Kidney tubule cell (primary cell): Measurements from ENCODE around the gene SPOCK1.
A peak's percentile ranks its signal among the peaks of the same experiment; 100 is the strongest.

Experiments
- DNase-seq: peaks from one replicate; pipeline ENCODE4 v3.0.0-alpha.2; 2018; ENCODE audit warnings: low spot score

SPOCK1 gene

GRCh38 chr5:137105351-137106035 lies 393.6 kb downstream of the SPOCK1 start:
- DNase-seq, result no peak

- DNase-seq, result no peak
Observed at GRCh38 chr5:137101544-137101943, 397.6 kb downstream of the SPOCK1 start.

GRCh38 chr5:137099651-137100050 lies 399.5 kb downstream of the SPOCK1 start:
- no peak for DNase-seq

GRCh38 chr5:137098663-137099062 lies 400.5 kb downstream of the SPOCK1 start:
- no peak for DNase-seq

GRCh38 chr5:137098238-137098637 lies 400.9 kb downstream of the SPOCK1 start:
- no peak for DNase-seq

GRCh38 chr5:137097203-137097602 lies 401.9 kb downstream of the SPOCK1 start:
- DNase-seq, result peak; percentile 18

GRCh38 chr5:137096149-137097103 lies 402.7 kb downstream of the SPOCK1 start:
- DNase-seq, result peak; percentile 79

- peak; percentile 83 for DNase-seq
Observed at GRCh38 chr5:137095597-137095996, 403.5 kb downstream of the SPOCK1 start.

GRCh38 chr5:137092831-137093230 lies 406.3 kb downstream of the SPOCK1 start:
- DNase-seq, result peak; percentile 44

GRCh38 chr5:137091472-137091871 lies 407.7 kb downstream of the SPOCK1 start:
- peak; percentile 31 for DNase-seq

GRCh38 chr5:137090721-137091120 lies 408.4 kb downstream of the SPOCK1 start:
- DNase-seq, result no peak

GRCh38 chr5:137090151-137090550 lies 409.0 kb downstream of the SPOCK1 start:
- DNase-seq, result no peak

GRCh38 chr5:137088175-137088574 lies 411.0 kb downstream of the SPOCK1 start:
- DNase-seq, result no peak

- no peak for DNase-seq
Observed at GRCh38 chr5:137086342-137086741, 412.8 kb downstream of the SPOCK1 start.

- DNase-seq, result no peak
Observed at GRCh38 chr5:137085206-137085605, 413.9 kb downstream of the SPOCK1 start.

GRCh38 chr5:137084016-137084415 lies 415.1 kb downstream of the SPOCK1 start:
- DNase-seq, result no peak

- no peak for DNase-seq
Observed at GRCh38 chr5:137082951-137083350, 416.2 kb downstream of the SPOCK1 start.

GRCh38 chr5:137078171-137078665 lies 420.9 kb downstream of the SPOCK1 start:
- DNase-seq, result peak; percentile 96

- DNase-seq, result peak; percentile 89
Observed at GRCh38 chr5:137075163-137075970, 423.8 kb downstream of the SPOCK1 start.

GRCh38 chr5:137073189-137073588 lies 425.9 kb downstream of the SPOCK1 start:
- peak; percentile 55 for DNase-seq

- DNase-seq, result peak; percentile 47
Observed at GRCh38 chr5:137072361-137073115, 426.6 kb downstream of the SPOCK1 start.
